HepG2 (cell line): ENCODE measurements around the gene LMTK2.

Source experiments
- NR2C2 ChIP-seq: sonication (generic); formaldehyde crosslinking; IDR thresholded peaks from 2 replicates; pipeline ENCODE4 v1.4.0; 2020; ENCODE audit warnings: missing genetic modification reagents, mild to moderate bottlenecking, moderate library complexity, borderline replicate concordance
- TF ChIP-seq, protein P1 (sequence below): sonication (generic); formaldehyde crosslinking; IDR thresholded peaks from 2 replicates; pipeline ENCODE4 v1.5.1; 2020; ENCODE audit warnings: mild to moderate bottlenecking, missing genetic modification reagents, moderate library complexity
- TF ChIP-seq, protein P2 (sequence below): sonication (generic); formaldehyde crosslinking; IDR thresholded peaks from 2 replicates; pipeline ENCODE4 v1.5.0; 2020; ENCODE audit warnings: mild to moderate bottlenecking, missing genetic modification reagents, moderate library complexity

DNA sequence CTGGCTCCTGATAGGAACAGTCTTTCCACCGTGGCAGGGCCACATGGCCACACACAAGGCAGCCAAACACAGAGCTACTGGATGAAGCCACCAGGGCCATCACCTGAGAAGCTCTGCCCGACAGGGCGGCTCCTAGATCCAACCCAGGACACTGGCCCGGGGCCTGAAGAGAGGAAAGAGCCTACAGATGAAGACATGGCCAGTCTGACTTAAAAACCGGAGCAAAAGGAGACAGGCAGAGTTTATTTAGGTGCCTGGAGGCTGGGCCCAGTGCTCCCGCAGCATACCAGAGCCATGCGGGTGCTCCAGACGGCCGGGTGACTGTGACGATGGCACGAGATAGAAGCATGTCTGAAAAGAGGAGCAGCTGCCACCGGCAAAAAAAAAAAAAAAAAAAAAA, 141.5 kb downstream of the LMTK2 start:
- TF ChIP-seq NR2C2 (CRISPR knock-in tag): no peak
- TF ChIP-seq, protein P1, sequence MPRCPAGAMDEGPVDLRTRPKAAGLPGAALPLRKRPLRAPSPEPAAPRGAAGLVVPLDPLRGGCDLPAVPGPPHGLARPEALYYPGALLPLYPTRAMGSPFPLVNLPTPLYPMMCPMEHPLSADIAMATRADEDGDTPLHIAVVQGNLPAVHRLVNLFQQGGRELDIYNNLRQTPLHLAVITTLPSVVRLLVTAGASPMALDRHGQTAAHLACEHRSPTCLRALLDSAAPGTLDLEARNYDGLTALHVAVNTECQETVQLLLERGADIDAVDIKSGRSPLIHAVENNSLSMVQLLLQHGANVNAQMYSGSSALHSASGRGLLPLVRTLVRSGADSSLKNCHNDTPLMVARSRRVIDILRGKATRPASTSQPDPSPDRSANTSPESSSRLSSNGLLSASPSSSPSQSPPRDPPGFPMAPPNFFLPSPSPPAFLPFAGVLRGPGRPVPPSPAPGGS (CRISPR knock-in tag): no peak
- TF ChIP-seq, protein P2, sequence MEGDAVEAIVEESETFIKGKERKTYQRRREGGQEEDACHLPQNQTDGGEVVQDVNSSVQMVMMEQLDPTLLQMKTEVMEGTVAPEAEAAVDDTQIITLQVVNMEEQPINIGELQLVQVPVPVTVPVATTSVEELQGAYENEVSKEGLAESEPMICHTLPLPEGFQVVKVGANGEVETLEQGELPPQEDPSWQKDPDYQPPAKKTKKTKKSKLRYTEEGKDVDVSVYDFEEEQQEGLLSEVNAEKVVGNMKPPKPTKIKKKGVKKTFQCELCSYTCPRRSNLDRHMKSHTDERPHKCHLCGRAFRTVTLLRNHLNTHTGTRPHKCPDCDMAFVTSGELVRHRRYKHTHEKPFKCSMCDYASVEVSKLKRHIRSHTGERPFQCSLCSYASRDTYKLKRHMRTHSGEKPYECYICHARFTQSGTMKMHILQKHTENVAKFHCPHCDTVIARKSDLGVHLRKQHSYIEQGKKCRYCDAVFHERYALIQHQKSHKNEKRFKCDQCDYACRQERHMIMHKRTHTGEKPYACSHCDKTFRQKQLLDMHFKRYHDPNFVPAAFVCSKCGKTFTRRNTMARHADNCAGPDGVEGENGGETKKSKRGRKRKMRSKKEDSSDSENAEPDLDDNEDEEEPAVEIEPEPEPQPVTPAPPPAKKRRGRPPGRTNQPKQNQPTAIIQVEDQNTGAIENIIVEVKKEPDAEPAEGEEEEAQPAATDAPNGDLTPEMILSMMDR: no peak
